HEK293 (cell line): Measurements from ENCODE around the gene UNC93B1.

Experiments
- CTCF ChIA-PET: fragments of 350-600 bp; formaldehyde crosslinking; extraction: SDS; loops from one replicate; lab custom pipeline; 2021; ENCODE audit warnings: antibody characterized with exemption; lab: Yijun Ruan, JAX
- POLR2A ChIA-PET: fragments of 300-600 bp; formaldehyde crosslinking; extraction: SDS; loops from one replicate; lab custom pipeline; 2020; ENCODE audit warnings: antibody characterized with exemption, inconsistent platforms; lab: Yijun Ruan, JAX
- H3K27ac ChIP-seq: fragments of 200-500 bp; sonication (Bioruptor generic); 2 replicates; pipeline ENCODE4 v1.5.1; 2014; ENCODE audit warnings: low read depth, low read length, control low read depth, inconsistent platforms; ENCODE audit errors: extremely low read depth
- H3K36me3 ChIP-seq, 2 experiments: fragments of 200-500 bp in 1 of 2; sonication (Bioruptor generic) in 1 of 2; 1 replicate in 1 of 2; 2 replicates in 1 of 2; pipeline ENCODE4 v1.5.1; 2014 to 2017; ENCODE audit warnings: inconsistent platforms in 2 of 2, low read length in 2 of 2; ENCODE audit not compliant: control insufficient read depth in 2 of 2, insufficient read depth in 1 of 2
- H3K4me1 ChIP-seq: fragments of 200-500 bp; sonication (Bioruptor generic); 2 replicates; pipeline ENCODE4 v1.5.1; 2014; ENCODE audit warnings: mild to moderate bottlenecking, low read length, inconsistent platforms; ENCODE audit not compliant: control insufficient read depth, insufficient read depth
- H3K4me3 ChIP-seq: 2 replicates; pipeline ENCODE4 v1.5.1; 2011; ENCODE audit warnings: low read depth, mild to moderate bottlenecking, control low read depth, low read length, moderate library complexity
- H3K9me3 ChIP-seq: fragments of 200-500 bp; sonication (Bioruptor generic); 2 replicates; pipeline ENCODE4 v1.5.1; 2014; ENCODE audit warnings: low read depth, low read length, inconsistent platforms; ENCODE audit not compliant: control insufficient read depth, insufficient read depth
- KLF1 ChIP-seq: fragments of 450-650 bp; formaldehyde crosslinking; IDR thresholded peaks from 2 replicates; pipeline ENCODE4 v1.5.1; 2016; ENCODE audit warnings: missing biosample characterization, missing genetic modification characterization
- KLF16 ChIP-seq: fragments of 450-650 bp; formaldehyde crosslinking; IDR thresholded peaks from 2 replicates; pipeline ENCODE4 v1.5.1; 2017; ENCODE audit warnings: missing biosample characterization, missing genetic modification characterization
- SP7 ChIP-seq: fragments of 450-650 bp; formaldehyde crosslinking; IDR thresholded peaks from 2 replicates; pipeline ENCODE4 v1.5.1; 2016; ENCODE audit warnings: missing biosample characterization, missing genetic modification characterization
- ZFP41 ChIP-seq: fragments of 450-650 bp; formaldehyde crosslinking; IDR thresholded peaks from 2 replicates; pipeline ENCODE4 v1.5.1; 2016; ENCODE audit warnings: missing biosample characterization, missing genetic modification characterization, borderline replicate concordance
- ZNF132 ChIP-seq: fragments of 450-650 bp; formaldehyde crosslinking; IDR thresholded peaks from 2 replicates; pipeline ENCODE4 v1.5.1; 2017; ENCODE audit warnings: missing biosample characterization, missing genetic modification characterization, borderline replicate concordance
- ZNF280D ChIP-seq: fragments of 450-650 bp; formaldehyde crosslinking; IDR thresholded peaks from 2 replicates; pipeline ENCODE4 v1.5.1; 2016; ENCODE audit warnings: missing biosample characterization, missing genetic modification characterization
- ZNF404 ChIP-seq: fragments of 450-650 bp; formaldehyde crosslinking; IDR thresholded peaks from 2 replicates; pipeline ENCODE4 v1.5.1; 2017; ENCODE audit warnings: missing biosample characterization, missing genetic modification characterization
- ZNF623 ChIP-seq: fragments of 450-650 bp; formaldehyde crosslinking; IDR thresholded peaks from 2 replicates; pipeline ENCODE4 v1.5.1; 2016; ENCODE audit warnings: missing biosample characterization, missing genetic modification characterization
- ZNF664 ChIP-seq: fragments of 450-650 bp; formaldehyde crosslinking; IDR thresholded peaks from 2 replicates; pipeline ENCODE4 v1.5.1; 2016; ENCODE audit warnings: missing biosample characterization, missing genetic modification characterization
- ZNF704 ChIP-seq: fragments of 450-650 bp; formaldehyde crosslinking; IDR thresholded peaks from 2 replicates; pipeline ENCODE4 v1.5.1; 2016; ENCODE audit warnings: missing biosample characterization, missing genetic modification characterization

The UNC93B1 gene

GRCh38 chr11:68017980-68018729, 14.3 kb upstream of the UNC93B1 start (continued):
- TF ChIP-seq KLF16 (tag by site-specific recombination) (no peak), ZNF132 (tag by site-specific recombination) (no peak), ZNF704 (no peak)
- TF ChIP-seq, all 188 proteins: peak for 0

GRCh38 chr11:68016904-68017817, 13.3 kb upstream of the UNC93B1 start:
- no peaks in the 10 kb centered on the region for H3K4me1 ChIP-seq
- no peak overlapping the region for H3K4me3 ChIP-seq

GRCh38 chr11:68016161-68016903, 12.4 kb upstream of the UNC93B1 start:
- ChIA-PET CTCF (no interaction called here), POLR2A (no interaction called here)
- Histone ChIP-seq H3K4me3 (no peak overlapping the region), H3K27ac (no peak overlapping the region), H3K9me3 (no peaks in the 10 kb centered on the region), H3K4me1 (no peaks in the 10 kb centered on the region), H3K36me3 (no peaks in the 10 kb centered on the region)
- TF ChIP-seq ZNF280D (tag by site-specific recombination) (0 out of 2 replicates have a peak, but pooled peaks have one; percentile 26), ZNF623 (tag by site-specific recombination) (peak; percentile 99), ZFP41 (tag by site-specific recombination) (no peak)

More at GRCh38 chr11:68016904-68017817, 13.3 kb upstream of the UNC93B1 start:
- peak; percentile 41 for TF ChIP-seq KLF1
- TF ChIP-seq ZNF404 = no peak
- TF ChIP-seq, all 188 proteins: peak for 1
- Histone ChIP-seq H3K9me3 (no peaks in the 10 kb centered on the region), H3K27ac (no peak overlapping the region), H3K36me3 (no peaks in the 10 kb centered on the region)
- CTCF ChIA-PET = no interaction called here
- POLR2A ChIA-PET = no interaction called here

GRCh38 chr11:68015467-68015866, 11.6 kb upstream of the UNC93B1 start:
- TF ChIP-seq ZNF664 (tag by site-specific recombination) (0 out of 2 replicates have a peak, but pooled peaks have one; percentile 21), SP7 (tag by site-specific recombination) (no peak)
- TF ChIP-seq, all 188 proteins: peak for 1
- ChIA-PET POLR2A (no interaction called here), CTCF (no interaction called here)
- H3K4me3 ChIP-seq = no peak overlapping the region
- no peaks in the 10 kb centered on the region for H3K36me3 ChIP-seq
- no peaks in the 10 kb centered on the region for H3K9me3 ChIP-seq
- H3K27ac ChIP-seq = no peak overlapping the region
- no peaks in the 10 kb centered on the region for H3K4me1 ChIP-seq
